SK-N-SH (cell line): Measurements from ENCODE around the gene PPM1F. TPM values are rescaled to one million over a fixed set of nuclear protein-coding genes. Genes with fewer than 3 reads are reported as not detected.

Source experiments
- CTCF ChIA-PET: fragments of 300-600, 350-600 bp; formaldehyde crosslinking; extraction: SDS; loops from one replicate; lab custom pipeline; 2021; lab: Yijun Ruan, JAX
- POLR2A ChIA-PET: fragments of 350-600 bp; sonication (Branson Sonifier 250); formaldehyde crosslinking; extraction: SDS; loops from one replicate; lab custom pipeline; 2020; ENCODE audit warnings: antibody characterized with exemption, inconsistent platforms; lab: Yijun Ruan, JAX
- DNase-seq: peaks from one replicate; pipeline ENCODE4 v3.0.0; 2012
- H2AFZ ChIP-seq: fragments of 200-600 bp; sonication (generic); 2 replicates; pipeline ENCODE4 v1.8.1; 2016; ENCODE audit warnings: antibody characterized with exemption, mild to moderate bottlenecking, low read depth
- H3F3A ChIP-seq: fragments of 200-600 bp; sonication (generic); replicated peaks from 2 replicates; pipeline ENCODE3; 2016; ENCODE audit warnings: antibody characterized with exemption, mild to moderate bottlenecking; ENCODE audit not compliant: insufficient read depth
- H3K27ac ChIP-seq, 2 experiments: fragments of 200-500 bp in 1 of 2; fragments of 200-600 bp in 1 of 2; sonication (Bioruptor generic) in 1 of 2; sonication (generic), shearing (Covaris generic) in 1 of 2; 2 replicates each; pipeline versions ENCODE4 v1.5.1 to v1.6.1; 2014 to 2016; ENCODE audit warnings: low read depth in 2 of 2, inconsistent platforms in 1 of 2, low read length in 1 of 2, mild to moderate bottlenecking in 1 of 2, mixed read lengths in 1 of 2
- H3K27me3 ChIP-seq: fragments of 200-600 bp; sonication (generic), shearing (Covaris generic); 2 replicates; pipeline ENCODE4 v1.6.1; 2016; ENCODE audit warnings: mixed run types; ENCODE audit not compliant: insufficient read depth
- H3K36me3 ChIP-seq, 2 experiments: fragments of 200-500 bp in 1 of 2; fragments of 200-600 bp in 1 of 2; sonication (Bioruptor generic) in 1 of 2; sonication (generic) in 1 of 2; replicated peaks in 1 of 2; 2 replicates each; pipeline versions ENCODE3 to v1.5.1; 2014 to 2016; ENCODE audit warnings: low read length in 1 of 2, mild to moderate bottlenecking in 1 of 2; ENCODE audit not compliant: insufficient read depth in 2 of 2, control insufficient read depth in 1 of 2
- H3K4me1 ChIP-seq, 2 experiments: fragments of 200-500 bp in 1 of 2; fragments of 200-600 bp in 1 of 2; sonication (Bioruptor generic) in 1 of 2; sonication (generic), shearing (Covaris generic) in 1 of 2; 2 replicates each; pipeline versions ENCODE4 v1.5.1 to v1.6.1; 2014 to 2016; ENCODE audit warnings: low read depth in 1 of 2, low read length in 1 of 2, mixed run types in 1 of 2; ENCODE audit not compliant: insufficient read depth in 2 of 2, control insufficient read depth in 1 of 2
- H3K4me2 ChIP-seq: fragments of 200-600 bp; sonication (generic), shearing (Covaris generic); 2 replicates; pipeline ENCODE4 v1.6.1; 2017; ENCODE audit warnings: mixed run types
- H3K4me3 ChIP-seq, 2 experiments: fragments of 200-500 bp in 1 of 2; fragments of 200-600 bp in 1 of 2; sonication (Bioruptor generic) in 1 of 2; sonication (generic), shearing (Covaris generic) in 1 of 2; 2 replicates each; pipeline versions ENCODE4 v1.5.1 to v1.8.1; 2014 to 2016; ENCODE audit warnings: low read depth in 2 of 2, inconsistent platforms in 1 of 2, low read length in 1 of 2, mild to moderate bottlenecking in 1 of 2, mixed read lengths in 1 of 2, moderate library complexity in 1 of 2
- H3K79me2 ChIP-seq: fragments of 200-600 bp; sonication (generic); 2 replicates; pipeline ENCODE4 v1.8.1; 2017; ENCODE audit warnings: mild to moderate bottlenecking; ENCODE audit not compliant: insufficient read depth
- H3K9ac ChIP-seq: fragments of 200-600 bp; sonication (generic); 2 replicates; pipeline ENCODE4 v1.6.1; 2017; ENCODE audit warnings: mixed run types
- H3K9me2 ChIP-seq: fragments of 200-600 bp; sonication (generic); 2 replicates; pipeline ENCODE4 v1.6.1; 2017; ENCODE audit warnings: mixed run types
- H3K9me3 ChIP-seq: fragments of 200-600 bp; sonication (generic); 2 replicates; pipeline ENCODE4 v1.6.1; 2017; ENCODE audit warnings: mixed run types, mild to moderate bottlenecking, moderate library complexity
- H4K20me1 ChIP-seq: fragments of 200-600 bp; sonication (generic); 2 replicates; pipeline ENCODE4 v1.6.1; 2017; ENCODE audit warnings: mild to moderate bottlenecking, mixed run types; ENCODE audit not compliant: insufficient read depth
- CHD2 ChIP-seq: fragments of 150-350 bp; IDR thresholded peaks from 2 replicates; pipeline ENCODE4 v1.6.1; 2018; ENCODE audit warnings: low read length; ENCODE audit not compliant: partially characterized antibody
- ELF1 ChIP-seq: IDR thresholded peaks from 2 replicates; pipeline ENCODE4 v1.4.0; 2012
- FOXJ3 ChIP-seq: sonication (generic); formaldehyde crosslinking; IDR thresholded peaks from 2 replicates; pipeline ENCODE4 v1.5.1; 2020; ENCODE audit warnings: mild to moderate bottlenecking, missing genetic modification reagents
- NFIC ChIP-seq: IDR thresholded peaks from 2 replicates; pipeline ENCODE4 v1.4.0; 2012; ENCODE audit warnings: borderline replicate concordance
- PBX3 ChIP-seq: IDR thresholded peaks from 2 replicates; pipeline ENCODE4; 2012
- SIN3A ChIP-seq: IDR thresholded peaks from 2 replicates; pipeline ENCODE4 v1.6.1; 2012; ENCODE audit warnings: low read depth, mild to moderate bottlenecking, low read length, moderate library complexity, borderline replicate concordance
- TEAD4 ChIP-seq: IDR thresholded peaks from 2 replicates; pipeline ENCODE4 v1.4.0; 2012; ENCODE audit warnings: mild to moderate bottlenecking, borderline replicate concordance; ENCODE audit not compliant: insufficient read depth
- YY1 ChIP-seq: IDR thresholded peaks from 2 replicates; pipeline ENCODE4 v1.4.0; 2012; ENCODE audit warnings: low read depth, mild to moderate bottlenecking
- WGBS: methylation state at CpG from one replicate; pipeline ENCODE4 v1.1.6; 2017; ENCODE audit warnings: low lambda C conversion rate; 5-methylcytosine and 5-hydroxymethylcytosine counted together
- polyA plus RNA-seq, 3 experiments: library from polyadenylated mRNA; depleted of rRNA; stranded (reverse); fragments of >200 nt; gene quantifications; 2 replicates each; pipeline ENCODE4 v1.2.3, GENCODE V29; 2012
- TF ChIP-seq, protein P1 (sequence below): IDR thresholded peaks from 2 replicates; pipeline ENCODE4 v1.4.0; 2012; ENCODE audit warnings: low read depth, borderline replicate concordance
- TF ChIP-seq, protein P2 (sequence below): IDR thresholded peaks from 2 replicates; pipeline ENCODE4 v1.6.1; 2012; ENCODE audit warnings: mild to moderate bottlenecking, low read depth, low read length, moderate library complexity
- TF ChIP-seq, protein P3 (sequence below): IDR thresholded peaks from 2 replicates; pipeline ENCODE4 v1.4.0; 2012; ENCODE audit warnings: low read depth, borderline replicate concordance
- TF ChIP-seq, protein P4 (sequence below): fragments of 150-350 bp; IDR thresholded peaks from 2 replicates; pipeline ENCODE4 v1.6.1; 2016; ENCODE audit warnings: mild to moderate bottlenecking, low read depth, low read length

The PPM1F gene
- polyA plus RNA-seq, 1 of the 3 experiments (the other 2 are of a cell fraction), result 29.6 TPM

- Histone ChIP-seq H3K4me2 (no peak overlapping the region), H3K9me3 (no peaks in the 10 kb centered on the region), H3F3A (no peaks in the 10 kb centered on the region), H3K36me3 (peaks cover 0 to 1% of the 10 kb centered on the region in 2 experiments), H3K27me3 (no peaks in the 10 kb centered on the region), H3K9me2 (no peaks in the 10 kb centered on the region), H3K4me1 (peaks cover 0 to 12% of the 10 kb centered on the region in 2 experiments; a peak in 1 of 4 replicates), H4K20me1 (no peaks in the 10 kb centered on the region), H2AFZ (no peak overlapping the region), H3K4me3 (no peak overlapping the region), H3K27ac (no peak overlapping the region), H3K79me2 (no peaks in the 10 kb centered on the region), H3K9ac (no peak overlapping the region)
- TF ChIP-seq, protein P1, sequence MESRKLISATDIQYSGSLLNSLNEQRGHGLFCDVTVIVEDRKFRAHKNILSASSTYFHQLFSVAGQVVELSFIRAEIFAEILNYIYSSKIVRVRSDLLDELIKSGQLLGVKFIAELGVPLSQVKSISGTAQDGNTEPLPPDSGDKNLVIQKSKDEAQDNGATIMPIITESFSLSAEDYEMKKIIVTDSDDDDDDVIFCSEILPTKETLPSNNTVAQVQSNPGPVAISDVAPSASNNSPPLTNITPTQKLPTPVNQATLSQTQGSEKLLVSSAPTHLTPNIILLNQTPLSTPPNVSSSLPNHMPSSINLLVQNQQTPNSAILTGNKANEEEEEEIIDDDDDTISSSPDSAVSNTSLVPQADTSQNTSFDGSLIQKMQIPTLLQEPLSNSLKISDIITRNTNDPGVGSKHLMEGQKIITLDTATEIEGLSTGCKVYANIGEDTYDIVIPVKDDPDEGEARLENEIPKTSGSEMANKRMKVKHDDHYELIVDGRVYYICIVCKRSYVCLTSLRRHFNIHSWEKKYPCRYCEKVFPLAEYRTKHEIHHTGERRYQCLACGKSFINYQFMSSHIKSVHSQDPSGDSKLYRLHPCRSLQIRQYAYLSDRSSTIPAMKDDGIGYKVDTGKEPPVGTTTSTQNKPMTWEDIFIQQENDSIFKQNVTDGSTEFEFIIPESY, result no peak
- TF ChIP-seq ELF1 (no peak), CHD2 (no peak), FOXJ3 (no peak)
- TF ChIP-seq, protein P2, sequence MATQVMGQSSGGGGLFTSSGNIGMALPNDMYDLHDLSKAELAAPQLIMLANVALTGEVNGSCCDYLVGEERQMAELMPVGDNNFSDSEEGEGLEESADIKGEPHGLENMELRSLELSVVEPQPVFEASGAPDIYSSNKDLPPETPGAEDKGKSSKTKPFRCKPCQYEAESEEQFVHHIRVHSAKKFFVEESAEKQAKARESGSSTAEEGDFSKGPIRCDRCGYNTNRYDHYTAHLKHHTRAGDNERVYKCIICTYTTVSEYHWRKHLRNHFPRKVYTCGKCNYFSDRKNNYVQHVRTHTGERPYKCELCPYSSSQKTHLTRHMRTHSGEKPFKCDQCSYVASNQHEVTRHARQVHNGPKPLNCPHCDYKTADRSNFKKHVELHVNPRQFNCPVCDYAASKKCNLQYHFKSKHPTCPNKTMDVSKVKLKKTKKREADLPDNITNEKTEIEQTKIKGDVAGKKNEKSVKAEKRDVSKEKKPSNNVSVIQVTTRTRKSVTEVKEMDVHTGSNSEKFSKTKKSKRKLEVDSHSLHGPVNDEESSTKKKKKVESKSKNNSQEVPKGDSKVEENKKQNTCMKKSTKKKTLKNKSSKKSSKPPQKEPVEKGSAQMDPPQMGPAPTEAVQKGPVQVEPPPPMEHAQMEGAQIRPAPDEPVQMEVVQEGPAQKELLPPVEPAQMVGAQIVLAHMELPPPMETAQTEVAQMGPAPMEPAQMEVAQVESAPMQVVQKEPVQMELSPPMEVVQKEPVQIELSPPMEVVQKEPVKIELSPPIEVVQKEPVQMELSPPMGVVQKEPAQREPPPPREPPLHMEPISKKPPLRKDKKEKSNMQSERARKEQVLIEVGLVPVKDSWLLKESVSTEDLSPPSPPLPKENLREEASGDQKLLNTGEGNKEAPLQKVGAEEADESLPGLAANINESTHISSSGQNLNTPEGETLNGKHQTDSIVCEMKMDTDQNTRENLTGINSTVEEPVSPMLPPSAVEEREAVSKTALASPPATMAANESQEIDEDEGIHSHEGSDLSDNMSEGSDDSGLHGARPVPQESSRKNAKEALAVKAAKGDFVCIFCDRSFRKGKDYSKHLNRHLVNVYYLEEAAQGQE, result no peak
- 90% methylated on average over 4 of the region's 4 CpGs for WGBS
- ChIA-PET CTCF (interaction anchor here (1.1 to 15.9 kb wide), 4 partner anchors 21 to 203 kb away, joined by 3 to 145 read pairs (median 4); partner anchors contain the start of gene PPM1F), POLR2A (interaction anchor here (0.6 kb wide), 2 partner anchors 36 to 40 kb away, joined by 3 read pairs; partner anchors contain the start of gene PPM1F)
- peak; percentile 20 for DNase-seq
Measured at GRCh38 chr22:21916309-21916918, 36.2 kb downstream of the PPM1F start.

DNA sequence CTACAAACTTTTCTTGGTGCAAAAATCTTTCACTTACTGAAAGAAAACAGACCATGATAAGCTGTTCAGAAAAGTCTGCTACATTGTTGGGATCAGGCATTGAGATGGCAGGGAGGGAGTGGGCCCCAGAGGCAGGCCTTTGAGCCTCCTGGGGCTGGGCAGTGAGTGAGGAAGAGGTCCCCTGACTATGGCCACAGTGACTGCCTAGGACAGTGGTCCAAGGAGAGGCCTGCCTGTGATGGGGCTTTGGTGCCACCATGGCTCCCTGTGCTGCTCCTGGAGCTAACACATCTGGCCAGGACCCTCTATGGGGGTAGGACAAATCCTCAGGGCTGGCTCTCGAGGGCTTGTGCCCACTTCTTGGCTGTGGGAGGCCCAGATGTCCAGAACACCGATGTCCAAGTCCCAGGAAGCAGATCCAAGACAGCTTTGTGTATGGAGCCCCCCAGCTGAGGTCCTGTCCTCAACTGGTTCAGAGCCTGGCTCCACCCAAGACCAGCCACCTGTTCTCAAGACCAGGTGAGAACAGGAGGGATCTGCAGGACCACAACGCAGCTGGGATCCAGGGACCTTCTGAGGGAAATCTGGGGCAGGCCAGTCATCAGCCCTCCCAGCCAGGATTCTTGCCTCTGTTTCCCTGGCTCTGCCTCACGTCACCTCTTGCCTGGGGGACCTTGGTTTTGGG lies 36.9 kb downstream of the PPM1F start:
- H3K27me3 ChIP-seq, result no peaks in the 10 kb centered on the region
- H3K4me2 ChIP-seq, result no peak overlapping the region
- no peaks in the 10 kb centered on the region for H3K9me3 ChIP-seq
- H3K4me1 ChIP-seq, result peaks cover 0 to 9% of the 10 kb centered on the region in 2 experiments; a peak in 1 of 4 replicates
- TF ChIP-seq, protein P3, sequence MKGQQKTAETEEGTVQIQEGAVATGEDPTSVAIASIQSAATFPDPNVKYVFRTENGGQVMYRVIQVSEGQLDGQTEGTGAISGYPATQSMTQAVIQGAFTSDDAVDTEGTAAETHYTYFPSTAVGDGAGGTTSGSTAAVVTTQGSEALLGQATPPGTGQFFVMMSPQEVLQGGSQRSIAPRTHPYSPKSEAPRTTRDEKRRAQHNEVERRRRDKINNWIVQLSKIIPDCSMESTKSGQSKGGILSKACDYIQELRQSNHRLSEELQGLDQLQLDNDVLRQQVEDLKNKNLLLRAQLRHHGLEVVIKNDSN, result no peak
- TF ChIP-seq ELF1, result no peak
- no peak for TF ChIP-seq PBX3
- no peak for TF ChIP-seq YY1
- no peak for TF ChIP-seq SIN3A
- TF ChIP-seq, protein P4, sequence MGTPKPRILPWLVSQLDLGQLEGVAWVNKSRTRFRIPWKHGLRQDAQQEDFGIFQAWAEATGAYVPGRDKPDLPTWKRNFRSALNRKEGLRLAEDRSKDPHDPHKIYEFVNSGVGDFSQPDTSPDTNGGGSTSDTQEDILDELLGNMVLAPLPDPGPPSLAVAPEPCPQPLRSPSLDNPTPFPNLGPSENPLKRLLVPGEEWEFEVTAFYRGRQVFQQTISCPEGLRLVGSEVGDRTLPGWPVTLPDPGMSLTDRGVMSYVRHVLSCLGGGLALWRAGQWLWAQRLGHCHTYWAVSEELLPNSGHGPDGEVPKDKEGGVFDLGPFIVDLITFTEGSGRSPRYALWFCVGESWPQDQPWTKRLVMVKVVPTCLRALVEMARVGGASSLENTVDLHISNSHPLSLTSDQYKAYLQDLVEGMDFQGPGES, result no peak
- no peak for TF ChIP-seq NFIC
- TF ChIP-seq TEAD4, result no peak
- H3K79me2 ChIP-seq, result no peaks in the 10 kb centered on the region
- ChIA-PET CTCF (interaction anchor here (1.1 to 15.9 kb wide), 3 partner anchors 22 to 57 kb away, joined by 4 to 145 read pairs (median 5); partner anchors contain the start of gene PPM1F), POLR2A (interaction anchor here (0.6 kb wide), 1 partner anchor 37 kb away, joined by 3 read pairs; the partner anchor contains the start of gene PPM1F)
- no peak overlapping the region for H3K9ac ChIP-seq
- peak; percentile 12 for DNase-seq
- no peaks in the 10 kb centered on the region for H3K36me3 ChIP-seq
- H3K4me3 ChIP-seq, result no peak overlapping the region
- H2AFZ ChIP-seq, result no peak overlapping the region
- WGBS, result 70% methylated on average over 2 of the region's 4 CpGs
- H3K9me2 ChIP-seq, result no peaks in the 10 kb centered on the region
- H3F3A ChIP-seq, result no peaks in the 10 kb centered on the region
- H3K27ac ChIP-seq, result no peak overlapping the region
- H4K20me1 ChIP-seq, result no peaks in the 10 kb centered on the region
